Uterus (tissue), 2 donors: ENCODE measurements around the gene DIPK2B.

ENCODE experiments used
- POLR2A ChIP-seq, 2 donors: fragments of 450-650 bp; IDR thresholded peaks; one replicate each; pipeline ENCODE4 v1.6.1; 2016; ENCODE audit warnings: antibody characterized with exemption in 2 of 2, mild to moderate bottlenecking in 1 of 2, moderate library complexity in 1 of 2
- TF ChIP-seq, protein P1 (sequence below), 4 experiments: fragments of 200-600 bp in 2 of 4; fragments of 450-650 bp in 2 of 4; sonication (generic) in 2 of 4; IDR thresholded peaks; one replicate each; pipeline ENCODE4 v1.5.1; 2016 to 2019; ENCODE audit warnings: antibody characterized with exemption in 4 of 4, mild to moderate bottlenecking in 2 of 4, moderate library complexity in 1 of 4

DNA sequence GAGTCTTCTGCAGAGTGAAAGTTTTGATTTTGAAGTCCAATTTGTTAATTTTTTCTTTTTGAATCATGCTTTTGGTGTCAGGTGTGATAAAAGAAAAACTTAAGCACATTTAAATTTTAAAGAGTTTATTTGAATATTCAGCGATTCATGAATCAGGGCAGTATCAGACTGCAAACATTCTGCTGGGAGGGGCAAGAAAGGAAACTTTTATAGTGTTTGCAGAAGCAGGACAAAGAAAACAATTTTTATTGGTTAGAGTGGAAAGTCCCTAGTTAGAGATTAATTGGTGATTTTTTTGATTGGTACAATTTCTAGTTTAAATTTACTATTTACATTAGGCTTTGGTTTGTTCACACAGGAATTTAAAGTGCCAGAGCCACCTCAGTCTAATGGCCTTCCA, 1.5 kb upstream of the DIPK2B start:
- TF ChIP-seq, protein P1, sequence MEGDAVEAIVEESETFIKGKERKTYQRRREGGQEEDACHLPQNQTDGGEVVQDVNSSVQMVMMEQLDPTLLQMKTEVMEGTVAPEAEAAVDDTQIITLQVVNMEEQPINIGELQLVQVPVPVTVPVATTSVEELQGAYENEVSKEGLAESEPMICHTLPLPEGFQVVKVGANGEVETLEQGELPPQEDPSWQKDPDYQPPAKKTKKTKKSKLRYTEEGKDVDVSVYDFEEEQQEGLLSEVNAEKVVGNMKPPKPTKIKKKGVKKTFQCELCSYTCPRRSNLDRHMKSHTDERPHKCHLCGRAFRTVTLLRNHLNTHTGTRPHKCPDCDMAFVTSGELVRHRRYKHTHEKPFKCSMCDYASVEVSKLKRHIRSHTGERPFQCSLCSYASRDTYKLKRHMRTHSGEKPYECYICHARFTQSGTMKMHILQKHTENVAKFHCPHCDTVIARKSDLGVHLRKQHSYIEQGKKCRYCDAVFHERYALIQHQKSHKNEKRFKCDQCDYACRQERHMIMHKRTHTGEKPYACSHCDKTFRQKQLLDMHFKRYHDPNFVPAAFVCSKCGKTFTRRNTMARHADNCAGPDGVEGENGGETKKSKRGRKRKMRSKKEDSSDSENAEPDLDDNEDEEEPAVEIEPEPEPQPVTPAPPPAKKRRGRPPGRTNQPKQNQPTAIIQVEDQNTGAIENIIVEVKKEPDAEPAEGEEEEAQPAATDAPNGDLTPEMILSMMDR (IDR thresholded peaks at IDR 0.05) = no peak
- TF ChIP-seq POLR2A (IDR thresholded peaks at IDR 0.05) = no peak
